ENCODE results near the gene NET1.

The NET1 gene

DNA sequence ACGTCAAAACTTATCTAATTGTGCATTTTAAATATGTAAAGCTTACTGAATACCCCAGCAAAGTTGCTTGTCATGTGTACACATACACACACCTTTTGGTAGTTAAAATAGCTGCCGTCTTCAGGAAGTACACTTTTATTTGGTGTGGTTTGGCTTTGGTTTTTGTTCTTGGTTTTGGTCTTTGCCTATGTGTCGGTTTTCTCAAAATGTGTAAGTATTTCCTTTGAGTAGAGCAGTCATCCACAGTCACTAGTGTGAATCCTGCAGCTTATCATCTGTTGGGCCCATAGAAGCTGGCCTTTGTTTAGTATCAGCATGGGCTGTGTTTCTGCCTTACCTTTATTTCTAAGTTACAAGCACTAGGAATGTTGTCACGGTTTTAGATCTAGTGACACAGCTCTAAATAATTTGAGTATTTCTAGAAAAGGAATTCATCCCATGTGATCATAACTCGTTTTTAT, 35.3 kb downstream of the NET1 start:
- TF ChIP-seq, protein P1, sequence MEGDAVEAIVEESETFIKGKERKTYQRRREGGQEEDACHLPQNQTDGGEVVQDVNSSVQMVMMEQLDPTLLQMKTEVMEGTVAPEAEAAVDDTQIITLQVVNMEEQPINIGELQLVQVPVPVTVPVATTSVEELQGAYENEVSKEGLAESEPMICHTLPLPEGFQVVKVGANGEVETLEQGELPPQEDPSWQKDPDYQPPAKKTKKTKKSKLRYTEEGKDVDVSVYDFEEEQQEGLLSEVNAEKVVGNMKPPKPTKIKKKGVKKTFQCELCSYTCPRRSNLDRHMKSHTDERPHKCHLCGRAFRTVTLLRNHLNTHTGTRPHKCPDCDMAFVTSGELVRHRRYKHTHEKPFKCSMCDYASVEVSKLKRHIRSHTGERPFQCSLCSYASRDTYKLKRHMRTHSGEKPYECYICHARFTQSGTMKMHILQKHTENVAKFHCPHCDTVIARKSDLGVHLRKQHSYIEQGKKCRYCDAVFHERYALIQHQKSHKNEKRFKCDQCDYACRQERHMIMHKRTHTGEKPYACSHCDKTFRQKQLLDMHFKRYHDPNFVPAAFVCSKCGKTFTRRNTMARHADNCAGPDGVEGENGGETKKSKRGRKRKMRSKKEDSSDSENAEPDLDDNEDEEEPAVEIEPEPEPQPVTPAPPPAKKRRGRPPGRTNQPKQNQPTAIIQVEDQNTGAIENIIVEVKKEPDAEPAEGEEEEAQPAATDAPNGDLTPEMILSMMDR (IDR thresholded peaks at IDR 0.05; ENCODE audit: insufficient read depth, low read depth, low read length, missing control alignments): no peak
- peak; percentile 34 for DNase-seq (ENCODE audit: low read depth)
- H3K4me3 ChIP-seq (ENCODE audit: low read length): peak overlapping the region; percentile 86

DNA sequence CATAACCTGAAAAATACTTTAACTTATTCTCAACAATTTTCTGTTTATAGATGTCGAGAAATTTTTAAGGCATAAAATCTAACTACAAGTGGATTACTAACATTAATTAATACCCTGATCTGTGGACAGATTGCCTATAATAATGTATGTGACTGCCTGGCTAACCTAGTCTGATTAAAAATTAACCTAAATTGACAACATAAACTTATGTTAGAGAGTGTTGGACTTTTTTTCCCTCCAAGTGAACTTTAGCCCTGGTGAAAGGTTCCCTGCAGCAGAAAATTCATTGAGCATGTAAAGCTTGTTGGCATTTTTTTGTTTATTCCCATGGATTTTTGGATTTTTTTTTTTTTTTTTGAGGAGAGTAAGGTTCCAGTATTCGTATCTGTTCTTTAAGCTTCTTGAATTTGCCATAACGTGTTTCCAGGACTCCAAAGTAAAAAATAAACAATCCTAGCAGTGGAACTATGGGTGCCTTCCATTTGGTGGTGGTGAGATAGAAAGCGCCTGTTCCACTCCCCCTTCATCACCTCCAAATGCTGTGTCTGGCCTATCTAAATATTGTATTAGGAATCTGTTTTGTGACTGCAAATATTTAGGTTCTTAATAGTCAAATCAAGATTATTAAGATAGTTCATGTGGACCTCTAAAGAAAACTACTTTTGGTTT, 36.1 kb downstream of the NET1 start:
- DNase-seq (ENCODE audit: low read depth): no peak
- peak overlapping the region; percentile 86 for H3K4me3 ChIP-seq (ENCODE audit: low read length)
- TF ChIP-seq, protein P1 (IDR thresholded peaks at IDR 0.05; ENCODE audit: insufficient read depth, low read depth, low read length, missing control alignments): no peak

DNA sequence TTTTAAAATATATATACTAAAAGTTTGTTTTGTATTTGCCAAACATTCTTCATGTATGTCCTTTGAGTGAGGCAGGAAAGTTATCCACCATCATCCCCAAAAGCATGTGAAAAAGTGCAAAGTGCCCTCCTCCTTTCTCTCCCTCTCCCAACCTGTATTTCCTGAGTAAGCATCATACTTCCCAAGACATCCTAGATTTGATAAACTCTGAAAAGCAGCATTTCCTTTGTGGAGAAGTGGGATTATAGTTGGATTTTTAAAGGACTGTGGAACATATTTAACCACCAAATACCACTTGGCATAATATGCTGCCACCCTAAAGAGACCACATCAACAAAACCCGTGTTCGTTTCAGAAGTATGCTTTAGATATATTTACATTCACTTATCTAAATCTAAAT, 36.9 kb downstream of the NET1 start:
- TF ChIP-seq, protein P1 (IDR thresholded peaks at IDR 0.05; ENCODE audit: insufficient read depth, low read depth, low read length, missing control alignments): no peak
- no peak for DNase-seq (ENCODE audit: low read depth)
- H3K4me3 ChIP-seq (ENCODE audit: low read length): peak overlapping the region; percentile 86

DNA sequence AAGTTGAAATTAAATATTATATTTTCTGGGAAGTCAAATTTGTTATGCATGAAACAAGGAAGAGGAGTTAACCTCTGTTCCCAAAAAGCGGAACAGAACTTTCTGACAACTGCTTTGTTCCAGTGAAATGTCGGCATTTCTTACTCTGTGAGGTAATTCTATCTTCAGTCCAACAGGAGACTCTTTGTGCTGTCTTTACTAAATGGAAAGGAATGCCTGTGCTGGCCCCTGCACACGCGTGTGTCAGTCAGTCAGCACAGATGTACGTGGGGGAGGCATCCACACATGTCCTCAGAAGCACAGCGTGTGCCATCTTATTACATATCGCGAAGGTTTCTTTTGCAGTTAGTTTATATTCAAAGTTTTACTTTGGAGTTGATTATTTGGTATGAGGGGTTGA, 37.5 kb downstream of the NET1 start:
- TF ChIP-seq, protein P1 (IDR thresholded peaks at IDR 0.05; ENCODE audit: insufficient read depth, low read depth, low read length, missing control alignments): peak; percentile 36
- peak; percentile 76 for DNase-seq (ENCODE audit: low read depth)
- peak overlapping the region; percentile 86 for H3K4me3 ChIP-seq (ENCODE audit: low read length)

DNA sequence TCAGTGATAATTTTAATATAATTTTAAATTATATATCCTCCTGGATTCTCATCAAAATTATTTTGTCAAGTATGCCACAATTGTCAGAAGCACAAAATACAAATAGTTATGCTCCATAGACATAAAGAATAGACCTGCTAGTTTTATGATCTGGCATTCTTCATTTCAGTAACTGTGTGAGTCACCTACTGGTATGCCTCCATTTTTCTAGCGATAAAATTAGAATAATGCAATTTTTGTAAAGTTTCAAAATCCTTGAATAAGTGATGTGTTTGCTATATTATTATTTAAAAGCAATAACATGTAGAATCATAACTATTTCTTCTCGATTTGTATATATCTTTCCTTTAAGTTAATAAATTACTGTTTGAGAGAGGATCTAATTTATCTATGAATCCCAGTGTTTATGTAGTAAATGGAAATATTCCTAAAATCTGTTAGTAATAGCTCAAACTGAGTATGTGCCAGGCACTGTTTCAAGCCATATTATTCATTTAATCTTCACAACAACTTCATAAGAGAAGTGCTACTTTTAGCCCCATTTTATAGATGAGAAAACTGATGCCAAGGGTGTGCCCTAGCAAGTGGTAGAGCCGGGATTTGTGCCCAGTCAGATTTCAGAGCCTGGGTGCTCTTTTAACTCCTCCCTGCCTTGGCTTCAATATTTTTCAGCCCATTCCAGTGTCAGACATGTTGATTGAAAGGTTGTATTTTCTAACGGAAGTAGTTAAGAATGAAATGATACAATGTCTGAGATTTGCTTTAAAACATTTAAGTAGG, 38.4 kb downstream of the NET1 start:
- no peak for DNase-seq (ENCODE audit: low read depth)
- H3K4me3 ChIP-seq (ENCODE audit: low read length): peak overlapping the region; percentile 4
- TF ChIP-seq, protein P1 (IDR thresholded peaks at IDR 0.05; ENCODE audit: insufficient read depth, low read depth, low read length, missing control alignments): no peak

DNA sequence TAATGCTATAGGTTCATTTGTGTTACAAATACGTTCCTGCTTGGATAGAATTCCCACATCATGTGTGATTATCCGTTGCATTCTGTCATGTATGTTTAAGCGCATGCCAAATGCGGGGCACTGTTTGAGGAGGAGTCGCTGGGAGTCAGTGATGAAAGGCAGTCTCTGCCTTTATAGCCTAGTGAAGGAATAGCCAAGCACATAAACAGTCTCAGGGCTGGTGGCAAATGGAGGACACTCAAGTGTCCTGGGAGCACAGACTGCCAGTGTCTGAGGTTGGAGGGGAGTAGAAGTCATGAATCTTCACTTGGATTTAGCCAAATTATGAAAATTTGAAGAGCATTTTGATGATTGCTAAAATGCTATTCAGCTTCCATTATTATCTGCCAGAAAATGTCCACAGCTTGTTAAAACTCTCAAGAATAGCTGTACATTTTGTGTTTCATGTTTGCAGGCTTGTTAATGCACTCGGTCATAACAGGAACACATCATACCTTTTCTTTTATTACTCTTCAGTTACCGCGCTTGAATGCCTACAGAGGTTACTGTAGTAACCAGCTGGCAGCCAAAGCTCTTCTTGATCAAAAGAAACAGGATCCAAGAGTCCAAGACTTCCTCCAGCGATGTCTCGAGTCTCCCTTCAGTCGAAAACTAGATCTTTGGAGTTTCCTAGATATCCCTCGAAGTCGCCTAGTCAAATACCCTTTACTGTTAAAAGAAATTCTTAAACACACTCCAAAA, 41.6 kb downstream of the NET1 start:
- TF ChIP-seq, protein P1 (IDR thresholded peaks at IDR 0.05; ENCODE audit: insufficient read depth, low read depth, low read length, missing control alignments): no peak
- no peak overlapping the region for H3K4me3 ChIP-seq (ENCODE audit: low read length)
- DNase-seq (ENCODE audit: low read depth): no peak
